Keratinocyte (primary cell): ENCODE measurements around the gene CCDC192. TPM values are rescaled to one million over a fixed set of nuclear protein-coding genes. Genes with fewer than 3 reads are reported as not detected.

Experiments used
- DNase-seq: peaks from one replicate; pipeline ENCODE4 v3.0.0-alpha.2; 2011; ENCODE audit warnings: low read depth, missing footprints, low spot score
- FAIRE-seq: peaks from 2 replicates; lab custom pipeline; 2011; peaks lifted over from hg19 to GRCh38; lab: Jason Lieb, UNC
- H2AFZ ChIP-seq: 2 replicates; pipeline ENCODE4 v1.6.0; 2012; ENCODE audit warnings: low read length, control low read depth, inconsistent platforms; ENCODE audit not compliant: control insufficient read depth
- H3K27ac ChIP-seq: 2 replicates; pipeline ENCODE4 v1.5.1; 2011; ENCODE audit warnings: low read length; ENCODE audit not compliant: control insufficient read depth, insufficient read depth
- H3K27me3 ChIP-seq: 3 replicates; pipeline ENCODE4 v1.6.0; 2011; ENCODE audit warnings: low read length; ENCODE audit not compliant: control insufficient read depth, insufficient read depth; ENCODE audit errors: extremely low read depth
- H3K36me3 ChIP-seq, 2 experiments: 2 replicates in 1 of 2; 3 replicates in 1 of 2; pipeline ENCODE4 v1.5.1; 2011; ENCODE audit warnings: low read length in 2 of 2, mild to moderate bottlenecking in 1 of 2; ENCODE audit not compliant: control insufficient read depth in 2 of 2, insufficient read depth in 2 of 2; ENCODE audit errors: extremely low read depth in 1 of 2
- H3K4me1 ChIP-seq: 3 replicates; pipeline ENCODE4 v1.5.1; 2011; ENCODE audit warnings: low read length; ENCODE audit not compliant: control insufficient read depth, insufficient read depth; ENCODE audit errors: extremely low read depth
- H3K4me2 ChIP-seq: 3 replicates; pipeline ENCODE4 v1.6.0; 2011; ENCODE audit warnings: low read depth, low read length; ENCODE audit not compliant: control insufficient read depth, insufficient read depth; ENCODE audit errors: extremely low read depth
- H3K4me3 ChIP-seq, 3 experiments: fragments of 200-600 bp in 1 of 3; sonication (generic) in 1 of 3; 2 replicates in 2 of 3; 3 replicates in 1 of 3; pipeline ENCODE4 v1.5.1; 2011 to 2016; ENCODE audit warnings: low read length in 3 of 3, mild to moderate bottlenecking in 3 of 3, control low read depth in 2 of 3, inconsistent platforms in 1 of 3, low read depth in 1 of 3, mixed read lengths in 1 of 3, mixed run types in 1 of 3, moderate library complexity in 1 of 3; ENCODE audit not compliant: control insufficient read depth in 2 of 3, insufficient read depth in 2 of 3; ENCODE audit errors: extremely low read depth in 1 of 3
- H3K79me2 ChIP-seq: 2 replicates; pipeline ENCODE4 v1.6.0; 2012; ENCODE audit warnings: low read length; ENCODE audit not compliant: control insufficient read depth, insufficient read depth
- H3K9ac ChIP-seq: 3 replicates; pipeline ENCODE4 v1.6.0; 2011; ENCODE audit warnings: low read length; ENCODE audit not compliant: control insufficient read depth, insufficient read depth; ENCODE audit errors: extremely low read depth
- H3K9me1 ChIP-seq: 3 replicates; pipeline ENCODE4 v1.6.0; 2011; ENCODE audit warnings: low read length; ENCODE audit not compliant: control insufficient read depth, insufficient read depth; ENCODE audit errors: extremely low read depth
- H3K9me3 ChIP-seq: 2 replicates; pipeline ENCODE4 v1.5.1; 2012; ENCODE audit warnings: low read depth, low read length; ENCODE audit not compliant: control insufficient read depth
- H4K20me1 ChIP-seq: 3 replicates; pipeline ENCODE4 v1.6.0; 2011; ENCODE audit warnings: low read length; ENCODE audit not compliant: control insufficient read depth, insufficient read depth; ENCODE audit errors: extremely low read depth
- EZH2 ChIP-seq: IDR thresholded peaks from one replicate; pipeline ENCODE4 v1.6.1; 2012; ENCODE audit warnings: inconsistent platforms, mild to moderate bottlenecking, low read length, moderate library complexity
- dilution Hi-C: fragments of 300-500 bp; cut with MboI; formaldehyde crosslinking; loops from one replicate; pipeline ENCODE4 v1.7.0; 2020; ENCODE audit warnings: low sequenced_read_pairs; ENCODE audit not compliant: extremely low pct_ligation_motif_present
- polyA plus RNA-seq, 5 experiments: library from polyadenylated mRNA; depleted of rRNA in 3 of 5; stranded (reverse) in 3 of 5; stranded (forward) in 1 of 5; unstranded in 1 of 5; fragments of >200 nt; gene quantifications; 1 replicate in 1 of 5; 2 replicates in 3 of 5; 3 replicates in 1 of 5; pipeline versions ENCODE4 v1.2.1 to v1.2.3, GENCODE V29; 2011 to 2012; ENCODE audit warnings: missing spikeins in 2 of 5, low read depth in 1 of 5, low replicate concordance in 1 of 5
- TF ChIP-seq, protein P1 (sequence below), 3 experiments: IDR thresholded peaks in 1 of 3; conservative IDR thresholded peaks in 1 of 3; optimal IDR thresholded peaks in 1 of 3; 2 replicates in 2 of 3; 3 replicates in 1 of 3; pipeline versions ENCODE3 to v1.5.1; 2011; ENCODE audit warnings: low read length in 3 of 3, mild to moderate bottlenecking in 3 of 3, moderate library complexity in 2 of 3, control low read depth in 1 of 3, inconsistent platforms in 1 of 3; ENCODE audit not compliant: insufficient read depth in 2 of 3; ENCODE audit errors: extremely low read depth in 1 of 3

The CCDC192 gene
- polyA plus RNA-seq, 1 donor (not counting 4 experiments of a cell fraction or from before 2014, with no cell fraction given): not detected

DNA sequence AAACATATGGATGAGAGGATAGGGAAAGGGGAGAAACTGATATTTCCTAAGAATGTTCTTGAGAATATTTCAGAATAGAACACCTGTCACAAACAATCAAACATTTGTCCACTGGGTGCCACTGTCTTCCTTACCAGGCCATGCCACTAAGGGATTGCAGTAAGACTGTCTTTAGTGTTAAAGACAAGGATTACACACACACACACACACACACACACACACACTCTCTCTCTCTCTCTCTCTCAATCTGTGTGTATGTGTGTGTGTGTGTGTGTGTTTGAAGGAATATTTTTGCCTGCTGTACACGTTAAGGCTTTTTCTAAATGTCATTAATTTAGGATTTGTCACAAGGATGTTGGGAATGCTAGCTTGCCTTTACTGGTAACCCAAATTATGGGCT lies 54.4 kb downstream of the CCDC192 start:
- Histone ChIP-seq H3K27ac (no peak overlapping the region), H3K9ac (no peak overlapping the region), H3K4me1 (no peaks in the 10 kb centered on the region), H2AFZ (no peak overlapping the region), H3K9me3 (no peaks in the 10 kb centered on the region), H3K9me1 (no peaks in the 10 kb centered on the region), H3K4me2 (no peak overlapping the region), H3K27me3 (no peaks in the 10 kb centered on the region), H3K36me3 (no peaks in the 10 kb centered on the region), H3K79me2 (no peaks in the 10 kb centered on the region), H4K20me1 (no peaks in the 10 kb centered on the region), H3K4me3 (no peak overlapping the region)
- FAIRE-seq: peak; percentile 52
- DNase-seq: no peak
- dilution Hi-C loops: no loop called here
- TF ChIP-seq, protein P1, sequence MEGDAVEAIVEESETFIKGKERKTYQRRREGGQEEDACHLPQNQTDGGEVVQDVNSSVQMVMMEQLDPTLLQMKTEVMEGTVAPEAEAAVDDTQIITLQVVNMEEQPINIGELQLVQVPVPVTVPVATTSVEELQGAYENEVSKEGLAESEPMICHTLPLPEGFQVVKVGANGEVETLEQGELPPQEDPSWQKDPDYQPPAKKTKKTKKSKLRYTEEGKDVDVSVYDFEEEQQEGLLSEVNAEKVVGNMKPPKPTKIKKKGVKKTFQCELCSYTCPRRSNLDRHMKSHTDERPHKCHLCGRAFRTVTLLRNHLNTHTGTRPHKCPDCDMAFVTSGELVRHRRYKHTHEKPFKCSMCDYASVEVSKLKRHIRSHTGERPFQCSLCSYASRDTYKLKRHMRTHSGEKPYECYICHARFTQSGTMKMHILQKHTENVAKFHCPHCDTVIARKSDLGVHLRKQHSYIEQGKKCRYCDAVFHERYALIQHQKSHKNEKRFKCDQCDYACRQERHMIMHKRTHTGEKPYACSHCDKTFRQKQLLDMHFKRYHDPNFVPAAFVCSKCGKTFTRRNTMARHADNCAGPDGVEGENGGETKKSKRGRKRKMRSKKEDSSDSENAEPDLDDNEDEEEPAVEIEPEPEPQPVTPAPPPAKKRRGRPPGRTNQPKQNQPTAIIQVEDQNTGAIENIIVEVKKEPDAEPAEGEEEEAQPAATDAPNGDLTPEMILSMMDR (optimal IDR thresholded peaks at IDR 0.05 in 1 of 3, IDR thresholded peaks at IDR 0.05 in 1 of 3, conservative IDR thresholded peaks at IDR 0.05 in 1 of 3; ENCODE audit: extremely low read depth in 1 of 3, insufficient read depth in 2 of 3, low read length in 3 of 3): peak; percentile 40 to 67 (median 43)
- TF ChIP-seq EZH2: no peak

DNA sequence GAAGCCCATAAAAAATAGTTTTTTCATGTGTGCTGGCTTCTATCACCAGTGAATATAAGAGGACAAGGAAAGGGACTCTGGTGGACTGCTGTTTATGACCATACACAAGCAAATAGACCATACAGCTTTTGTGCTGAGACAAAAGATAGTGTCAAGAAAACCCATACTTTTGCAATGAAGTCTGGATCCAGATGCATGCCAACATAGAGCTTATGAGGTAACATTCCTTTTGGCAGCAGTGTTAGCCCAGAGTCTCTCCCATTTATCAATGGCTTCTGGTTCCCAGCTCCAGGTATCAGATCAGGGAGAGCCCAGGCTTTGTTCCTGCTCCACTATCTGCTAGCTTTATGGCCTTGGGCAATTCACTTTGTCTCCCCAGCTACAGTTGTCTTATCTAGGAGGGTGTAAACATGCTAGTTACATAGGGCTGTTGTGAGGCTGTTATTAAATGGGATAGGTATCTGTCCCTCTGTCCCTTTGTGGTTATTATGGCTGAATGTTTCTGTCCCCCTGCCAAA lies 55.6 kb downstream of the CCDC192 start:
- Histone ChIP-seq H3K9ac (no peak overlapping the region), H3K4me1 (no peaks in the 10 kb centered on the region), H3K79me2 (no peaks in the 10 kb centered on the region), H3K36me3 (no peaks in the 10 kb centered on the region), H3K27me3 (no peaks in the 10 kb centered on the region), H3K27ac (no peak overlapping the region), H2AFZ (no peak overlapping the region), H4K20me1 (no peaks in the 10 kb centered on the region), H3K9me1 (no peaks in the 10 kb centered on the region), H3K4me2 (no peak overlapping the region), H3K9me3 (no peaks in the 10 kb centered on the region), H3K4me3 (no peak overlapping the region)
- FAIRE-seq (no peak), DNase-seq (no peak)
- no peak for TF ChIP-seq EZH2
- TF ChIP-seq, protein P1 (optimal IDR thresholded peaks at IDR 0.05 in 1 of 3, IDR thresholded peaks at IDR 0.05 in 1 of 3, conservative IDR thresholded peaks at IDR 0.05 in 1 of 3; ENCODE audit: extremely low read depth in 1 of 3, insufficient read depth in 2 of 3, low read length in 3 of 3): no peak
- dilution Hi-C loops: no loop called here
